ENCODE data around the gene STYK1. TPM values are rescaled to one million over a fixed set of nuclear protein-coding genes. Genes with fewer than 3 reads are reported as not detected.

STYK1 gene
- total RNA-seq, 1 donor from 2014 or later, result 0.15 TPM

GRCh38 chr12:10718279-10718821 is 44.5 kb upstream of the STYK1 start:
- Histone ChIP-seq H3K27me3 (no peaks in the 10 kb centered on the region), H3F3A (ENCODE audit: low read depth) (peaks cover 11% of the 10 kb centered on the region), H4K20me1 (ENCODE audit: low read depth) (peaks cover 16% of the 10 kb centered on the region), H2AFZ (replicated peaks) (no peak overlapping the region), H3K27ac (peak overlapping the region; percentile 8), H3K9me3 (ENCODE audit: low read depth) (no peaks in the 10 kb centered on the region), H3K36me3 (peaks cover 8% of the 10 kb centered on the region), H3K9ac (no peak overlapping the region), H3K79me2 (ENCODE audit: low read depth) (peaks cover 72% of the 10 kb centered on the region), H3K4me1 (peaks cover 49% of the 10 kb centered on the region), H3K4me2 (peak overlapping the region; percentile 86), H3K4me3 (peak overlapping the region; percentile 18)
- H3K36me3 Mint-ChIP-seq, result peaks cover 6% of the 10 kb centered on the region
- H3K27ac Mint-ChIP-seq, result peak overlapping the region; percentile 5
- peaks cover 30% of the 10 kb centered on the region for H3K4me1 Mint-ChIP-seq
- H3K9me3 Mint-ChIP-seq, result no peaks in the 10 kb centered on the region
- DNase-seq (ENCODE audit: low spot score), result peak; percentile 47
- peaks cover 6% of the 10 kb centered on the region for H3K27me3 Mint-ChIP-seq (ENCODE audit: insufficient read depth, low read depth)
- TF ChIP-seq, protein P1, sequence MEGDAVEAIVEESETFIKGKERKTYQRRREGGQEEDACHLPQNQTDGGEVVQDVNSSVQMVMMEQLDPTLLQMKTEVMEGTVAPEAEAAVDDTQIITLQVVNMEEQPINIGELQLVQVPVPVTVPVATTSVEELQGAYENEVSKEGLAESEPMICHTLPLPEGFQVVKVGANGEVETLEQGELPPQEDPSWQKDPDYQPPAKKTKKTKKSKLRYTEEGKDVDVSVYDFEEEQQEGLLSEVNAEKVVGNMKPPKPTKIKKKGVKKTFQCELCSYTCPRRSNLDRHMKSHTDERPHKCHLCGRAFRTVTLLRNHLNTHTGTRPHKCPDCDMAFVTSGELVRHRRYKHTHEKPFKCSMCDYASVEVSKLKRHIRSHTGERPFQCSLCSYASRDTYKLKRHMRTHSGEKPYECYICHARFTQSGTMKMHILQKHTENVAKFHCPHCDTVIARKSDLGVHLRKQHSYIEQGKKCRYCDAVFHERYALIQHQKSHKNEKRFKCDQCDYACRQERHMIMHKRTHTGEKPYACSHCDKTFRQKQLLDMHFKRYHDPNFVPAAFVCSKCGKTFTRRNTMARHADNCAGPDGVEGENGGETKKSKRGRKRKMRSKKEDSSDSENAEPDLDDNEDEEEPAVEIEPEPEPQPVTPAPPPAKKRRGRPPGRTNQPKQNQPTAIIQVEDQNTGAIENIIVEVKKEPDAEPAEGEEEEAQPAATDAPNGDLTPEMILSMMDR (IDR thresholded peaks at IDR 0.05), result no peak
- no peak overlapping the region for H3K4me3 Mint-ChIP-seq

DNA sequence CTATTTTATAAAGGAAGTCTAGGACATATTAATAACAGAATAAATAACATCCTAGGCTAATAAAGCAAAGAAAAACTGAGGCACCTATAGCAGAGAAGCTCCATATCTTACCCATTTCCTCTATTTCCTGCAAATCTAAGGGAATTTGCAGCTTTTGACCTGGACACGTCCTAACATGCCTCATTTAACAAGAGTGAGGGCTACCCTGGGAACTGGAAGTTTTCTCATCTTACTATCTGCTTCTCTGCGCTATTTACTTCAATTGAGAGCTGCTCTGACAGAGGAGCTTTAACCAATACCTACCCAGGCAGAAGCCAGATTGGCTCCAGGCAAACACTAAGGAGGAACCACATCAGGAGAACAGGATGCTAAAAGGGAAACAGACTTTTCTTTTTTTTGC is 43.6 kb upstream of the STYK1 start:
- peaks cover 14% of the 10 kb centered on the region for H3K36me3 Mint-ChIP-seq
- Histone ChIP-seq H3K27me3 (no peaks in the 10 kb centered on the region), H4K20me1 (ENCODE audit: low read depth) (peaks cover 16% of the 10 kb centered on the region), H3K9ac (no peak overlapping the region), H3K27ac (no peak overlapping the region), H3F3A (ENCODE audit: low read depth) (peaks cover 8% of the 10 kb centered on the region), H3K4me3 (no peak overlapping the region), H3K4me2 (peak overlapping the region; percentile 86), H3K79me2 (ENCODE audit: low read depth) (peaks cover 69% of the 10 kb centered on the region), H3K9me3 (ENCODE audit: low read depth) (no peaks in the 10 kb centered on the region), H2AFZ (replicated peaks) (no peak overlapping the region), H3K36me3 (peaks cover 8% of the 10 kb centered on the region), H3K4me1 (peaks cover 49% of the 10 kb centered on the region)
- TF ChIP-seq EZH2 (IDR thresholded peaks at IDR 0.05), result no peak
- TF ChIP-seq, protein P1 (IDR thresholded peaks at IDR 0.05), result no peak
- no peak for TF ChIP-seq EZH2phosphoT487 (IDR thresholded peaks at IDR 0.05)
- H3K27ac Mint-ChIP-seq, result no peak overlapping the region
- H3K9me3 Mint-ChIP-seq, result no peaks in the 10 kb centered on the region
- DNase-seq (ENCODE audit: low spot score), result peak; percentile 28
- H3K4me3 Mint-ChIP-seq, result no peak overlapping the region
- peaks cover 30% of the 10 kb centered on the region for H3K4me1 Mint-ChIP-seq
- peaks cover 5% of the 10 kb centered on the region for H3K27me3 Mint-ChIP-seq (ENCODE audit: insufficient read depth, low read depth)

- Histone ChIP-seq H3K4me3 (no peak overlapping the region), H3K27ac (no peak overlapping the region), H3K4me2 (peak overlapping the region; percentile 86), H4K20me1 (ENCODE audit: low read depth) (peaks cover 16% of the 10 kb centered on the region), H3K4me1 (peaks cover 49% of the 10 kb centered on the region), H3K27me3 (no peaks in the 10 kb centered on the region), H3K9me3 (ENCODE audit: low read depth) (no peaks in the 10 kb centered on the region), H3K36me3 (peaks cover 10% of the 10 kb centered on the region), H3K79me2 (ENCODE audit: low read depth) (peaks cover 63% of the 10 kb centered on the region), H3F3A (ENCODE audit: low read depth) (peaks cover 2% of the 10 kb centered on the region), H3K9ac (no peak overlapping the region), H2AFZ (replicated peaks) (no peak overlapping the region)
- H3K27ac Mint-ChIP-seq, result no peak overlapping the region
- no peak overlapping the region for H3K4me3 Mint-ChIP-seq
- peak; percentile 8 for DNase-seq (ENCODE audit: low spot score)
- no peaks in the 10 kb centered on the region for H3K27me3 Mint-ChIP-seq (ENCODE audit: insufficient read depth, low read depth)
- H3K36me3 Mint-ChIP-seq, result peaks cover 16% of the 10 kb centered on the region
- no peaks in the 10 kb centered on the region for H3K9me3 Mint-ChIP-seq
- H3K4me1 Mint-ChIP-seq, result peaks cover 25% of the 10 kb centered on the region
- TF ChIP-seq EZH2 (IDR thresholded peaks at IDR 0.05) (no peak), EZH2phosphoT487 (IDR thresholded peaks at IDR 0.05) (no peak)
- TF ChIP-seq, protein P1 (IDR thresholded peaks at IDR 0.05), result no peak
These were observed 43.0 kb upstream of the STYK1 start for GRCh38 chr12:10716704-10717315.
